Measurements from ENCODE around the gene CHID1. TPM values are rescaled to one million over a fixed set of nuclear protein-coding genes. Genes with fewer than 3 reads are reported as not detected.

Gene CHID1
- total RNA-seq, 2 experiments from 2014 or later = 69.8 to 72.0 TPM

- peaks cover 13% of the 10 kb centered on the region for H3K36me3 Mint-ChIP-seq (ENCODE audit: low read depth)
- intact Hi-C loops (cut with micrococcal nuclease) = no loop called here
- DNase-seq (no peak), ATAC-seq (no peak)
- H3K9me3 Mint-ChIP-seq = no peaks in the 10 kb centered on the region
- H3K27ac Mint-ChIP-seq = no peak overlapping the region
- H3K27me3 Mint-ChIP-seq = peaks cover 21% of the 10 kb centered on the region
- no peak for TF ChIP-seq CTCF (IDR thresholded peaks at IDR 0.05)
- POLR2A ChIA-PET = interaction anchor here (1.1 to 21.1 kb wide), 5 partner anchors 9 to 18 kb away, joined by 3 to 273 read pairs (median 6); partner anchors contain the start of genes PNPLA2, POLR2L, RPLP2 and TSPAN4
- CTCF ChIA-PET = no interaction called here
- no peak overlapping the region for H3K4me3 Mint-ChIP-seq
- H3K4me1 Mint-ChIP-seq (ENCODE audit: low read depth) = peaks cover 32% of the 10 kb centered on the region
These were observed 86.2 kb downstream of the CHID1 start for GRCh38 chr11:824292-824880.

- POLR2A ChIA-PET = interaction anchor here (9.3 to 21.1 kb wide), 3 partner anchors 8 to 18 kb away, joined by 81 to 273 read pairs (median 273); partner anchors contain the start of genes CD151, CRACR2B, PNPLA2 and POLR2L
- Mint-ChIP-seq H3K27ac (no peak overlapping the region), H3K4me1 (ENCODE audit: low read depth) (peaks cover 27% of the 10 kb centered on the region), H3K4me3 (no peak overlapping the region), H3K27me3 (peaks cover 14% of the 10 kb centered on the region), H3K9me3 (no peaks in the 10 kb centered on the region), H3K36me3 (ENCODE audit: low read depth) (peaks cover 13% of the 10 kb centered on the region)
- TF ChIP-seq CTCF (IDR thresholded peaks at IDR 0.05) = no peak
- DNase-seq (no peak), ATAC-seq (no peak)
- CTCF ChIA-PET = no interaction called here
- intact Hi-C loops (cut with micrococcal nuclease) = no loop called here
These were observed 86.9 kb downstream of the CHID1 start for GRCh38 chr11:823441-824291.

- no peaks in the 10 kb centered on the region for H3K9me3 Mint-ChIP-seq
- CTCF ChIA-PET = no interaction called here
- no peak for DNase-seq
- peaks cover 16% of the 10 kb centered on the region for H3K4me1 Mint-ChIP-seq (ENCODE audit: low read depth)
- peaks cover 2% of the 10 kb centered on the region for H3K27me3 Mint-ChIP-seq
- no peak for TF ChIP-seq CTCF (IDR thresholded peaks at IDR 0.05)
- ATAC-seq = no peak
- H3K4me3 Mint-ChIP-seq = peak overlapping the region; percentile 73
- peaks cover 13% of the 10 kb centered on the region for H3K36me3 Mint-ChIP-seq (ENCODE audit: low read depth)
- intact Hi-C loops (cut with micrococcal nuclease) = no loop called here
- POLR2A ChIA-PET = interaction anchor here (1.2 to 15.6 kb wide), 4 partner anchors 9 to 13 kb away, joined by 4 to 273 read pairs (median 6); partner anchors contain the start of genes CD151, CRACR2B, POLR2L and TSPAN4
- H3K27ac Mint-ChIP-seq = no peak overlapping the region
These were observed 88.9 kb downstream of the CHID1 start for GRCh38 chr11:821512-822371.

GRCh38 chr11:820655-821511 is 89.7 kb downstream of the CHID1 start:
- POLR2A ChIA-PET = interaction anchor here (1.2 to 15.6 kb wide), 8 partner anchors 8 to 25 kb away, joined by 3 to 273 read pairs (median 6); partner anchors contain the start of genes CD151, CRACR2B, POLR2L and RPLP2
- no peak for ATAC-seq
- Mint-ChIP-seq H3K4me3 (peak overlapping the region; percentile 73), H3K27me3 (peaks cover 2% of the 10 kb centered on the region), H3K9me3 (no peaks in the 10 kb centered on the region), H3K36me3 (ENCODE audit: low read depth) (peaks cover 16% of the 10 kb centered on the region), H3K27ac (no peak overlapping the region), H3K4me1 (ENCODE audit: low read depth) (peaks cover 10% of the 10 kb centered on the region)
- no peak for DNase-seq
- CTCF ChIA-PET = interaction anchor here (1.1 to 2.2 kb wide), 2 partner anchors 9 to 11 kb away, joined by 3 to 11 read pairs; partner anchors contain the start of gene CD151
- intact Hi-C loops (cut with micrococcal nuclease) = no loop called here
- TF ChIP-seq CTCF (IDR thresholded peaks at IDR 0.05) = no peak

Measured in activated CD8-positive, alpha-beta T cell treated with anti-CD3 and anti-CD28 coated beads for 36 hours (primary cell).